Globus pallidus (tissue), 1 donor: ENCODE data around the gene WDR20.
"Not testable (repeated sequence)": the region's sequence is repeated elsewhere in the genome, so short reads cannot be mapped to it uniquely, and the experiment has no call there.

Source experiments
- DNase-seq: peaks from one replicate; pipeline ENCODE4 v3.0.0-alpha.2; 2015; ENCODE audit warnings: low spot score

WDR20 gene

GRCh38 chr14:102171173-102172020, 31.7 kb downstream of the WDR20 start:
- no peak for DNase-seq

- not testable (repeated sequence) for DNase-seq
Measured at GRCh38 chr14:102172021-102172272, 32.2 kb downstream of the WDR20 start.

DNA sequence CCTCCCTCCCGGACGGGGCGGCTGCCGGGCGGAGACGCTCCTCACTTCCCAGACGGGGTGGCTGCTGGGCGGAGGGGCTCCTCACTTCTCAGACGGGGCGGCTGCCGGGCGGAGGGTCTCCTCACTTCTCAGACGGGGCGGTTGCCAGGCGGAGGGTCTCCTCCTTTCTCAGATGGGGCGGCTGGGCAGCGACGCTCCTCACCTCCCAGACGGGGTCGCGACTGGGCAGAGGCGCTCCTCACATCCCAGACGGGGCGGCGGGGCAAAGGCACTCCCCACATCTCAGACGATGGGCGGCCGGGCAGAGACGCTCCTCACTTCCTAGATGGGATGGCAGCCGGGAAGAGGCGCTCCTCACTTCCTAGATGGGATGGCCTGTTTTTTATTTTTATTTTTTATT, 33.0 kb downstream of the WDR20 start:
- DNase-seq, result not testable (repeated sequence)

GRCh38 chr14:102177161-102177560, 37.5 kb downstream of the WDR20 start:
- DNase-seq, result peak; percentile 46

- no peak for DNase-seq
Measured at GRCh38 chr14:102178806-102179205, 39.1 kb downstream of the WDR20 start.

DNA sequence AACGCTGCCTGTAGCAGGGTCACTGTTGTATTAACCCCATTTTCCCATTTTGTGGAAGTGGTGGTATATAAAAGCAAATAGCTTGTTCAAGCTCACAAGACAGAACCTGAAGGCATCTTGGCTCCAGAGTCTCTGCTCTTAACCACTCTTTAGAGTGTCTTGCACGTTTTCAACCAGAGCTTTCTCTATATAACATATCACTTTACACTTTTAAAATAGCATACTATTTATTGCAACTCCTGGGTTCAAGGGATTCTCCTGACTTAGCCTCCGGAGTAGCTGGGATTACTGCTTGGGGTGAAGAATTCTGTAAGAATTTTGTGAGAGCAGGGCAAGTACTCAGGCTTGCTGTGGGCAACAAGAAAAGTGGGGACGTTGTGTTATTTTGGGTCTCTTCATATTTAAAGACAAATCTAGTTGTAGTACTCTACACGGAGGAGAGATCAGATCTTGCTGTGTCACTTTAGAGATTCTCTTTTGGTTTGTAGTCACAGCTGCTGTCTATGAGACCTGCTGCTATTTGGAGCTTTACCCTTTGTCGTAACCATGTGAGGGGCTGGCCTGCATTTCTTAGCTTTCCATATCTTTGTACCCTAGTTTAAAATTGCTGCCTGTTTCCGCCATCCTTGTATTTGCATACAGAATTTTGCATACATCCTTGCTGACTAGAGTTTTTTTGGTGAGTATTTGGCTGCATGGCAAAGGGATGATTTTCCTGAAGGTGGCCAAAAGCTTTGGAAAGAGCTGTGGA, 40.7 kb downstream of the WDR20 start:
- no peak for DNase-seq

DNA sequence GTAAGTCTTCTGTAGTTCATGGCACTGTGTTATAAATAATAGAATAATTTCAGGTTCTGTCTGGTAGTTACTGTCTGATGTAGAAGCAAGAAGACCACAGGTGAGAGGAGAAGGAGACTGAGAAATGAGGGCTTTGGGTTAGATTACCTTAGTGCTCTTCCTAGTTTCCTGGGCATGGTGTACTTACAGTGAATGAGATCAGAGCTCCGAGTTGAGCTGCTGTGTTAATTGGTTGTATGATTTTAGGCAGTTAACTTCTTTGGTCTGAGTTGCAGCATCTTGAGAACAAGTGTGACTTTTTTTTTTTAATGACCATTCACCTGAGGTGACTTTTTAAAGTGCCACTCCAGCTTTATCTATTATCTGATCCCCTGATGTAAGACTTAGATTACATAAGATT, 41.5 kb downstream of the WDR20 start:
- no peak for DNase-seq

DNA sequence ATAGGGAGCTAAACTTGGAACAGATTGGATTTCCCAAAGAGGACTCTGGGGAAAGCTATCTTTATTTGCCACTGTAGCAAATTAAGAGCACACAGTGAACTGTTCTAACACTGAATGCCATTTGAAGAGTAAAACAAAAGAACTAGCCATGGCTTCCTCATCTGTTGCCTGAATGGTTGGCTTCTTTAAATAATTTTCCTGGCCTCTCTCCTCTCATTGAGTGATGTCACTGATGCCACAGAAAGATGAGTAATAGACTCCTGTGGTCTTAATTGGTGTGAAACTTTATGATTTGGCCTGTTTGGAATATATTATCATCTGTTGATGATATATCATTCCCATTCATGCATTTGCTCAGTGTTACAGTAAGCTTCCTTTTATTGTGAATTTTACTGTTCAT, 42.5 kb downstream of the WDR20 start:
- no peak for DNase-seq

- no peak for DNase-seq
Measured at GRCh38 chr14:102182936-102183619, 43.4 kb downstream of the WDR20 start.

- no peak for DNase-seq
Measured at GRCh38 chr14:102183886-102184285, 44.2 kb downstream of the WDR20 start.

GRCh38 chr14:102184316-102185035, 44.8 kb downstream of the WDR20 start:
- DNase-seq, result peak; percentile 85

- DNase-seq, result no peak
Measured at GRCh38 chr14:102185360-102185759, 45.7 kb downstream of the WDR20 start.

GRCh38 chr14:102187044-102187443, 47.3 kb downstream of the WDR20 start:
- DNase-seq, result no peak

GRCh38 chr14:102187568-102188001, 47.9 kb downstream of the WDR20 start:
- DNase-seq, result no peak

- no peak for DNase-seq
Measured at GRCh38 chr14:102188187-102188586, 48.5 kb downstream of the WDR20 start.

DNA sequence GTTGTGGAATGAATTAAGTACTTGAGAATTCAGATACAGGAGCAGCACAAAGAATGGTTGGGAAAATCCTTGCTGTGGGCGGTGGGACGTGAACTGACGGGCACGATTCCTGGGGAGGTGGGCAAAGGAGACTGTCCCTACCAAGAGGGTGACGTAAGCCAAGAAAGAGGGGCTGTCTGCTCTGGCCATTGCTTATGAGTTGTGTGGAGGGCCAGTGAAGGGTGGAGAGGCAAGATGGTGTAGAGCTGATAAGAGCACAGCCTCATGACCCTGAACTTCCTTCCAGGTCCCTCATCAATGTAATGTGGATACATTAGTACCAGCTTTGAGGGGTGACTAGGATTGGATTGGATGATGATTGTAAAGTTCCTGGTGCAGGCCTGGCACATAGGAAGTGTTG, 50.2 kb downstream of the WDR20 start:
- DNase-seq, result no peak

DNA sequence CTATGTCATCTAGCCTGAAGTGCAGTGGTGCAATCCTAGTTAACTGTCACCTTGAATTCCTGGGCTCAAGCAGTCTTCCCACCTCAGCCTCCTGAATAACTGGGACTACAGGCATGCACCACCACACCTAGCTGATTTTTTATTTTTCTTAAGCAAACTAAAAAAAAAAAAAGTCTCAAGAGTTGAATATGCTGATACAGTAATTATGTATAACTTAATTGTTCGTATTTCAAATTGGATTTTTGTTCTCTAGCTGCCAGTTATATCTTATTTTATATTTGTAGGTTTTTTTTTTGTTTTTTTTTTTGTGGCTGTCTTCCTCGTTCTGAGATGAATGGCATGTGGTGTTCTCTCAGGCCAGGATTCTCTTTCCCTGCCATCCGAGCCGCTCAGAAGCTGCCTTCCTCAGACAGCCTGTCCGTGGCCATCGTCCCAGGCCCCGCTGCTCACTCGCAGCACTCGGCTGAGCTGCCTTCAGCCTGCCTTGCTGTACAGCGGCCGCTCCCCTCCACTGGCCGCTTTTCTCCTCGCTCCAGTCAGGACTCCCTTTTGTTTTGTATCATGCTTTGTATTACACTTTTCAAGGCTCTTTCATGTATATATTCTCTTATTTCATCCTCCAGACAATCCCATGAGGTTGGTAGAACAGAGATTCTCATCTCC, 53.3 kb downstream of the WDR20 start:
- no peak for DNase-seq

- DNase-seq, result no peak
Measured at GRCh38 chr14:102194856-102195255, 55.2 kb downstream of the WDR20 start.

GRCh38 chr14:102195446-102195845, 55.7 kb downstream of the WDR20 start:
- no peak for DNase-seq

GRCh38 chr14:102196039-102196901, 56.6 kb downstream of the WDR20 start:
- peak; percentile 99 for DNase-seq

GRCh38 chr14:102196902-102197230, 57.2 kb downstream of the WDR20 start:
- no peak for DNase-seq
